HG03066 (cell line): ENCODE data around the gene LARP4B.

ENCODE experiments used
- ATAC-seq: cut with Tn5 transposase; IDR thresholded peaks from one replicate; pipeline ENCODE4 v1.9.1; 2021; ENCODE audit warnings: low read depth; ENCODE audit not compliant: unreplicated experiment

Gene LARP4B

DNA sequence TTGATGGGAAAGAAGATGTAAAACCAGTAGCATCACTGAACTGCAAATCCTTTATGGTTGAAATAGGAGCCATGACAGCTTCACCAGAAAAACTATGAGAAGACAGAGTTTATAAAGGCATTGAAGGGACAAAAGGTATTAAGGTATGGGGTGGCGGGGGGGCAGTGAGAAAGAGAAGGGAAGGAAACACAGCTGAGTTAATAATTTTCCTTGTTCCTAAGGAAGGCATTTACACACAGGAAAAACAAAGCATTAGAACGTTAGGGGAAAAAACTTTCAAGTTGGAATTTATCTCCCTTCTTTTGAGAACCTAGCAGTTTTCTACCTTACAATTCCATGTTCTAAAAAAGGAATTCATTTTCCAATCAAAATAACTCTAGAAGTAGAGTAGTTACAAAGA is 4.4 kb downstream of the LARP4B start:
- ATAC-seq = no peak

DNA sequence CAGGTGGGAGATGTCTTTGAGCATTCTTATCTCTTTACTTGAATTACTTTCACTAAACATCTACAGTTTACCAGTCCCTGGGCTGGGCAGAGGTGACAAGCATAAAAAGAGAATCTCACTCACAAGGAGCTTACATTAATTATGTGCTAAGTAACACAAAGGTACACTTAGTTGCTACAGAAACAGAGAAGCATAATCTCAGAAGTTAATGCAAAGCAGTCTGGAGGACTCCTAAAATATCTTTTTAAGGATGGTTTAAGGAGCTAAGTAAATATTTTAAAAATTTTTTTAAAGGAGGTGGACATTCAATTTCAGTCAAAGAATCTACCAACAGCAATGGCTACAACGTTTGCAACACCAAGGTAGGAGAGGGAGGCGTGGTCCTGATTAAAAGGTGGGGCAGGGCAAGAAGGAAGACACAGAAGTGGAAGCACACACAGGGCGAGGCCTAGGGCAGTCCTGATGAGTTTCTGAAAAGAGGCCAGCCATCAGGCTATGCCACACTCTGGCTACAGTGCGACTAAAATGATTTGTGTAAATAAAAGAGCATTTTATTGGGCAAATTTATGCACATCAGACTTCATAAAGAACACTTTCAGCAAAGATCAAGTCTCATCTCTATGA is 5.3 kb downstream of the LARP4B start:
- ATAC-seq = no peak

DNA sequence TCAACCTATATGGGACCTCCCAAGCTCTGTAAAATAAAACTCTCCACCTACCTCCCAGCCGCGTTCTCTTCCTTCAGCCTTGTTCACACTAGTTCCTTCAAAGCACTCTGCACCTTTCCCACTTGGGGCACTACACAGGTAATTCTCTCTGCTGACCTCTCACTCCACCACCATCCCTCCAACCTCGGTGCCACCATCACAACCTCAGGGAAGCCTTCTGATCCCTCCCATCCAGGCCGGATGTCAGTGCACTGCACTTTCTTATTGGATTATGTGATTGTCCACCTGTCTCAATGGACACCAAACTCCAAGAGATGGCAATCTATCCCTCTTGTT is 7.0 kb downstream of the LARP4B start:
- ATAC-seq = no peak

DNA sequence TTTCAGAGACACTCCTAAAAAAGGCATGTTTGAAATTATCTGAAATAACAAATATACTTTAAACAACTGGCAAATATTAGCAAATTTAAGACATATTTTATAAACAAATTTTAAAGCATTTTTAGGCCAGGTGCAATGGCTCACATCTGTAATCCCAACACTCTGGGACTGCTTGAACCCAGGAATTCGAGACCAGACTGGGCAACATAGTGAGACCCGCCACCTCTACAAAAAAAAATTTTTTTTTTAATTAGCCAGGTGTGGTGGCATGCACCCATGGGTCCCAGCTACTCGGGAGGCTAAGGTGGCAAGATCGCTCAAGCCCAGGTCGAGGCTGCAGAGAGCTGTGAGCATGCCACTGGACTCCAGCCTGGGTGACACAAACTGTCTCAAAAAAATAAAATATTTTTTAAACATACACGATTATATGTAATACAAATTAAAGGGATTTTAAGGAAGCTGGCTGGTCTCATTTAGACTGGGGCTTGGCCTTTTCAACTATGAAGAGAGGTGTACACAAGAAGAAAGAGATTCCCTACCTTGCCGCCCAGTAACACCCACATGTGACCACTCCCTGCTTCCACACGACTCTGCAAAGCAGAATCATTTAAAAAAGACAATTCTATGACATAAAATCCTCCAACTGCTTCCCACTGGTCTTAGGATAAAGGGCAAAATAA is 7.5 kb downstream of the LARP4B start:
- no peak for ATAC-seq

DNA sequence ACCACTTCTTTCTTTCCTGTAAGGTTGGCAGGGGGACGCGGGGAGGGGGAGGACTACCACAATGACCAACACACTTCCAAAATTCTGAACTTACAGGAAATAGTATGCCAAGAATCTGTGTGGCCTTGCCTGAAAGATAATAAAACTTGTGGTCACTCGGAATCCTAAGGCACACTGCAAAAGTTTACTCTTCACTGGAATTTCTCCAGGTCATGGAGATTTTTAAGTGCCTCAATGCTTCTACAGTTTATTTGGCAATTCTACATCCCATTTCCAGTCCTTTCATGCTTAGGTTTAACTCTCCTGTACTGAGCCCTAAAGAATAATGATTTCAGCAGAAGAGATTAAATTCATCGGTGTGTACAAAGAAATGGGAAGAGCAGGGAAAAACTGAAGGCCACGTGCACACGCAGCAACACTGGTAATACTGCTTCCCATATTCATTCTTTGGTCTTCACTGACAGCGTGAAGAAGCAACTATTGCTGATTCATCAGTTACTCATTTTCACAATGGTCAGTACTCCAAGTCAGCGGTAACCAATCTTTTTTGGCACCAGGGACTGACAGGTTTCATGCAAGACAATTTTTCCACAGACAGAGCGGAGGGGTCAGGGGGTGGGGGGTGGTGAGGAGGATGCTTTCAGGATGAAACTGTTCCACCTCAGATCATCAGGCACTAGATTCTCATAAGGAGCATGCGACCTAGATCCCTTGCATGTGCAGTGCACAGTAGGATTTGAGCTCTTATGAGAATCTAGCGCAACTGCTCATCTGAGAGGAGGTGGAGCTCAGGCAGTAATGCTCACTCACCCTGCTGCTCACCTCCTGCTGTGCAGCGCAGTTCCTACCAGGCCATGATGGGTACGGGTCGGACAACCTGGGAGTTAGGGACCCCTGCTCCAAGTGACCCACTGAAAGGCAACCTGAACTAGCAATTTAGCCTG is 9.8 kb downstream of the LARP4B start:
- ATAC-seq = no peak

DNA sequence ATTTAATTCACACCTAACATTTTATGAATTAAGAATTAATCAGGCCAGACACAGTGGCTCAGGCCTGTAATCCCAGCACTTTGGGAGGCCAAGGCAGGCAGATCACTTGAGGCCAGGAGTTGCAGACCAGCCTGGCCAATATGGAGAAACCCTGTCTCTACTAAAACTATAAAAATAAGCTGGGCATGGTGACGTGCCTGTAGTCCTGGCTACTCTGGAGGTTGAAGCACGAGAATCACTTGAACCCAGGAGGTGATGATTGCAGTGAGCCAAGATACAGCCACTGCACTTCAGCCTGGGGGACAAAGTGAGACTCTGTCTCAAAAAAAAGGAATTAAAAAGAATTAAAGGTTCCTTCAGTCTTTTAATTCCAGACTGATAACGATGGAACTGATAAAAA is 11.1 kb downstream of the LARP4B start:
- no peak for ATAC-seq

DNA sequence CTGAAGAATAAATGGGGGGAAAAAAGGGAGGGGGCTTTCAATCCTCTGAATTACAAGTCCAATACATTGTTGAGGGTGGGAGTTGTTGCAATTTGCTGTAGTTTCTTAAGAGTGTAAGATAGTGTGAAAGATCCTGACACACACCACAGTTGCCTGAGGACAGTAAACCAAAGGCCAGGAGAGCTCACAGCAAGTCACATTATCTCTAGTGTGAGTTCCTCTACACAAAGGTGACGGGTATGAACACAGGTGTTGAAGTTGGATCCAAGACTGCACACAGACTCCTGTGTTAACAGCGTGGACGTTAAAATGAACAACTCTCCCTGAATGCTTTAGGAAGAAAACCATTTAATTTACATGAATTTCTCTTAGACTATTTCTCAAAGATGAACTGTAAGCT is 12.0 kb downstream of the LARP4B start:
- no peak for ATAC-seq

DNA sequence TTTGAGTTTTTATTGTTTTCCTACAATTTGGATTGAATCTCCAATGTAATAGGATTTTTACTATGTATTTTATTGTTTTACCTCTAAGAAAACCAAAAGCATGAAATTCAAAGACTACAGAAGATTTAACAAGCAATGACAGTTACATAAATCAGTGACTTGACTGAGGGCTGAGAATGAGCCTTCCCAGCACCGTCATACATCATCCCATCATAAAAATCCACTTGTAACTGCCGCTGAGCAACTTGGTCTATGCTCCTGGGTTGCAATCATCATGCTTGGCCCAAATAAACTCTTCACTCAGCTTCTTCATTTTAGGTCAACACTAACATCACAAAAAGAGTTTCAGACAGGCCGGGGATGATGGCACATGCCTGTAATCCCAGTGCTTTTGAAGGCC is 13.5 kb downstream of the LARP4B start:
- no peak for ATAC-seq

DNA sequence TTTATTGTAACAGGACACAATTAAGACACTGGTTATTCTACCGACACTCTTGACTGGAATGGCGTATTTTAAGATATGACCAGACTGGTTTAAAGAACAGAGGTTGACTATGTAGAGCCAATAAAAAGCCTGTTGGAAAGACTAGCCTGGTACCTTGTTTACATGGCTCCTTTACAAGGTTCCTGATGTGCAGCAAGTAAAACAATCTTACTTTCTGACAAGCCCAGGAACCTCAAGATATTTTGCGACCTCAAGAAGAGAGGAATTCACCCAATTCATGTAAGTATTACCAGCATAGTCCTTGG is 14.1 kb downstream of the LARP4B start:
- no peak for ATAC-seq

DNA sequence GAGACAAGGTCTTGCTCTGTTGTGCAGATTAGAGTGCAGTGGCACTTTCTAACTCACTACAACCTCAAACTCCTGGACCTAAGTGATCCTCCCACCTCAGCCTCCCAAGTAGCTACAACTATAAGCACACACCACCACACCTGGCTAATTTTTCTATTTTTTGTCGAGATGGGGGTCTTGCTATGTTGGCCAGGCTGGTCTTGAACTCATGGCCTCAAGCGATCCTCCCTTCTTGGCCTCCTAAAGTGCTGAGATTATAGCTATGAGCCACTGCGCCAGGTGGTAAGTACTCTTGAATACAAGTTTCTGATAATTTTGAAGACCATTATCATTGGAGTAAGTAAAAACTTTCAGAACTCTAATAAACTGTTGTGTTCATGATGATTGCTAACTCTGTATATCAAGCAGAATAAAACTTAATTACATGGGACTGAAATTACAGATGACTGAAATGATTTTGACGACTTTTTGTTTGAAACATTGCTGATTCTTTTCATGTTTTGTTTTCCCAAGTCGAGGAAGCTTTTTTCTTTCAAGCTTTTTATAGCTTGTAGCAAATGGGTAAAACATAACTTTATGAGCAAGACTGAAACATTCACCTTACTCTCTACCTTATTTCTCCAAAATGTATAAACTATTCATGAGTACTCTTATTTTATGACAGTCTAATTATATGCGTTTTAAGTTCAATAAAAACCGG is 14.6 kb downstream of the LARP4B start:
- no peak for ATAC-seq

DNA sequence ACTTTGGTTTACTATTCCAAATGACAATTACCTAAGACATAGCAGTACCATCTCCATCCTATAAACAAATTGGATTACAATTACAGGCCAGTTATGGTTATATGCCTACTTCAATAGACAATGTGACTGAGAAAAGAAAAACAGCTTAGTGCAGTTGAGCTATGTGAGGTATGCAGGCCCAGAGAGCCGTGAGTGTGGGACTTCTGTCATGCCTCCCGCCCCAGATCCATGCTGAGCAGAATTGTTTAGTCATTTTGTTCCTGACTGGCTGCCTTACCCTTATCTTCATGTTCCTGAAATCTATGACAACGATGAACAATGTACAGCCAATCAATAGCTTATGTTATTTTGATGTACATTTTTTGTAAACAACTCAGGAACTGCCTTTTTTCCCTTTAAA is 21.7 kb downstream of the LARP4B start:
- no peak for ATAC-seq

DNA sequence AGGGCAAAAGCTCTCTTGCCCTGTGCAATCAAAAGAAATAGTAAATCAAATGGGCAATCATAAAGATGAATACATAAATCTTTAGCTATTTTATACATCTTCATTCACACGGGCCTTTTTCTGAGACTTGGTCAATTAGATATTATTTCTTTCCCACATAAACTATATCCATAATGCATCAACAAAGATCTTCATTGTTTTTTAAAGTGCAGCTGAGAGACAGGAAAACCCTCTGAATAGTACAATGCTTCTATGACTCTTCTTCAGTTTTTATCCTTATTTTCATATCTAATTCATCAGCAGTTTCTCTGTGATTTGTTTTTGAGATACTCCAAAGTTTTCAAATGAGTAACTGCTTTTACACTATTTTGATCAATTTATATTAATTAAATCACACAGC is 25.5 kb downstream of the LARP4B start:
- no peak for ATAC-seq

DNA sequence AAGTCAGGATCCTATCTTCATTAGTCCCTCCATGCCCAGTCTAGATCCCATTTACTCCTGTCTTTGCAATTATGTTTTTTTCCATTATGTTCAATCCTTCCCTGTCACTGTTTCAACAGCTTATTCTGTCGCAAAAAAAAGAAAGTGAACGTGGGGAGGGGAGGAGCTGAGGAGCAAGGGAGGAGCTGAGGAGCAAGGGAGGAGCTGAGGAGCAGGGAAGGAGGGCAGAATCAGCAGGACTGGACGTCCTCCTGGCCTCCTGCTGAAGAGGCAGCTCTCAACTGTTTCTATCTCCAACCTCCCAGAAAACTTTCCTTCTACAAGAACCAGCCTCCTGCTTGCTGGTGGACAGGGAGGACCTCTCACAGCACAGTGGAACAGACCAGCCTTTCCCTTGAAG is 26.0 kb downstream of the LARP4B start:
- ATAC-seq = no peak

DNA sequence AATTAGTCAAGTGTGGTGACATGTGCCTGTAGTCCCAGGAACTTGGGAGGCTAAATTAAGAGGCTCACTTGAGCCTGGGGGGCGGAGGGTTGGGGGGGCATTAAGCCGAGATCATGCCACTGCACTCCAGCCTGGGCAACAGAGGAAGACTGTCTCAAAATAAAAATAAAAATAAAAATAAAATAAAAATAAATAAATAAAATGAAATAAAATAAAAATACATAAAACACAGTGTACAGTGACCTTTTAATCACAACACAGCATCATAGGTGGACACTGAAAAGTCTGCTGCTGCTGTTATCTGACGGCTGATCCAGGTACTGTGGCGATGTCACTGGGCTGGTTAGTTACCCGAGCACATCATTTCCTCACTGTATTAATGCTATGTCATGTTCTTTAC is 27.1 kb downstream of the LARP4B start:
- ATAC-seq = no peak

DNA sequence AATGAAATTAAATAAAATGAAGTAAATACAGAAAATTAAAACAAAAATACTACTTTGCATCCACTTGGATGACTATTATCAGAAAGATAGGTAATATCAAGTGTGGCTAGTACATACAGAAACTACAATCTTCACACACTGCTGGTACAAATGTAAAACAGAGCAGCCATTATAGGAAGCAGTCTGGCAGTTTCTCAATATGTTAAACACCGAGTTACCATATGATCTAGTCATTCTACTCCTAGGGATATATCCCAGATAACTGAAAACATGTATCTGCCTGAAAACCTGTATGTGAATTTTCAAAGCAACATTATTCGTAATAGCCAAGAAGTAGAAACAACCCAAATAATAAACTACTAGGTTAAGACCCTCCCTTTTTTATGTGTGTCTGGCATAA is 33.4 kb downstream of the LARP4B start:
- ATAC-seq = no peak

DNA sequence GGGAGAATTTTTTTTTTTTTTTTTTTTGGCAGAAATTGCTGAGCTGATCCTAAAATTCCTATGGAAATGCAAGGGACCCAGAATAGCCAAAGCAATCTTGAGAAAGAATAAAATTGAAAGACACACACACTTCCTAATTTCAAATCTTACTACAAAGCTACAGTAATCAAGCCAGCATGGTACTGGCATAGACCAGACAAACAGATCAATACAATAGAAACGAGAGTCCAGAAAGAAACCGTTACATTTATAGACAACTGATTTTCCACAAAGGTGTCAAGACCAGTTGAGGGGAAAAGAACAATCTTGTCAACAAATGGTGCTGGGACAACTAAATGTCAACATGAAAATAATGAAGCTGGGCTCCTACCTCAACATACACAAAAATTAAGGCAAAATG is 34.5 kb downstream of the LARP4B start:
- no peak for ATAC-seq

DNA sequence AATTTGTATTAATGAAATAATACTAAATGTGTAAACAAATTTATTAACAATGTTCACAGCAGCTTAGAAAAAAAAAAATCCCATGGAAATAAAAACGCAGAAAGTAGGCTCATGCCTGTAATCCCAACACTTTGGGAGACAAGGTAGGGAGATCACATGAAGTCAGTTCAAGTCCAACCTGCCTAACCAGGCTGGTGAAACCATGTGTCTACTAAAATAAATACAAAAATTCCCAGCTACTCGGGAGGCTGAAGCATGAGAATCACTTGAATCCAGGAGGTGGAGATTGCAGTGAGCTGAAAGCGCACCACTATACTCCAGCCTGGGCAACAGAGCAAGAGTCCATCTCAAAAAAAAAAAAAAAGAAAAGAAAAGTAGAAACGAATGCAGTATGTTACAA is 36.2 kb downstream of the LARP4B start:
- no peak for ATAC-seq

DNA sequence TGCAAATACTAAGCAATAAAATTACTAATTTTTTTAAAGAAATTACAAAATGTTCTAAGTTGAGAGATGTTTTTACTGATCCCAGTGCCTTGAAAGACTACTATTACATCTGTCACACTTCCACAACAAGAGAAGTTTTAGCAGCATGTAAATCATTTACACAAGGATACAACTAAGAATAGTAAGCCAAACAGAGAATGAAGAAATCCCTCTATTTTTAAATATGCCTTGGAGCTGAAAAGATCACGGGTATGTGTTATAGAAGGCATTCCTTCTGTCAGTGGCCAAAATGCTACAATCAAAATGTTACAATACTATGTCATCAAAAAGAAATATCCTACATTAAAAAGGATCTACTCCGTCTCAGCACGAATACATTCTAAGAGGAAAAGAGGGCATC is 52.6 kb downstream of the LARP4B start:
- ATAC-seq = no peak

DNA sequence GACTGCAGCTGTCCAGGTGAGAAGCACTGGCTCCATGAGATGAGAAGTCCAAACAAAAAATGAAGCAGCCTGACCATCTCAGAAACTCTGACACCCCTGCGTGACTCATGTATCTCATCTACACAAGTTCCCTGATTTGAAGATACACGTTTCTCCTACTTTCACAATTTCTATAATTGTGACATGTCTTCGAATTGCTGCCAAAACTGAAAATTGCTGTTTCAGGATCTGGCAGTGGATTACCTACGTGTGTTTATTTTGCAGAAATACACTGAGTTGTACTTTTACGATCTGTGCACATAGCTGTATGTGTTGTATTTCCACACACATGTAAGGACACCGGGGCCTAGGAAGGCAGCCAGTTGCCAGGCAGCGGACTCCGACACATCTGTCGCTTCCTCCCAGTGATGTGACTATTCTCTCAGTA is 53.2 kb downstream of the LARP4B start:
- no peak for ATAC-seq

DNA sequence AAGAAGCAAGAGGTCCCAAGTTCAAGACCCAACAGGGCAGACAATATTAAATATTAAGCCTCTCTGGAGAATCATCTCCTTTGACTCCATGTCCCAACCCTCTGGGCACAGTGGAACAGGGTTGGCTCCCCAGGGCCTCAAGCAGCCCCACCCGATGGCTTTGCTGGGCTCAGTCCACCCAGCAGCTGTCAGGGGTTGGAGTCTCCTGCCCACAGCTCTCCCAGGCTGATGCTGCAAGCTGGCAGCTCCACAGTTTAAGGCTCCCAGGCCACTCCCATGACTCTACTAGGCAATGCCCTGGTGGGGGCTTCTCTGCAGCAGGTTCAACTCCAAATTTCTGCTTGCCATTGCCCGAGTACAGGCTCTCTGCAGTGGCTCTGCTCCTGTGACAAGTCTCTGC is 55.1 kb downstream of the LARP4B start:
- no peak for ATAC-seq

DNA sequence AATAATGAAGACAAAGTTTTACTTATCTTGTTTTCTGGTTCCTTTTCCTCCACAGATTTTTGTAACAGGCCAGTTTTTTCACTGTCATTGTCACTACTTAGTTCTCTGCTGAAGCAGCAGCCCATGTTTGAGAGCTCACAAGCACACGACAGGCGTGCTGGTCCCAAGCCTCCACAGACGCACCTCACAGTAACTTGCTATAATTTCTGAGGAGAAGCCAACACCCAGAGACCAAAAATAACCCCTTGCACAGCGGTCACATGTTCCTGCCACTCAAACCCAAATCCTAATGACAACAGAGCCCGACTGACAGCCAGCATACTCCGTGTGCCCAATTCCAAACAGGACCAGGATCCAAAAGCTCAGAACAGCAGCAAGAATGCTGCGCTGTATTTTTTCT is 58.5 kb downstream of the LARP4B start:
- ATAC-seq = no peak
